Mammary epithelial cell (primary cell): ENCODE results near the gene HCFC1R1.

ENCODE experiments used
- EZH2 ChIP-seq: IDR thresholded peaks from 2 replicates; pipeline ENCODE4 v1.6.1; 2012; ENCODE audit warnings: low read length, inconsistent platforms, borderline replicate concordance
- TF ChIP-seq, protein P1 (sequence below), 2 donors: IDR thresholded peaks in 1 of 2; conservative IDR thresholded peaks in 1 of 2; 2 replicates each; pipeline ENCODE4 v1.5.1; 2011 to 2012; ENCODE audit warnings: inconsistent platforms in 2 of 2, low read length in 2 of 2, mild to moderate bottlenecking in 2 of 2, control low read depth in 1 of 2, low read depth in 1 of 2; ENCODE audit not compliant: insufficient read depth in 1 of 2; ENCODE audit errors: extremely low read depth in 1 of 2

DNA sequence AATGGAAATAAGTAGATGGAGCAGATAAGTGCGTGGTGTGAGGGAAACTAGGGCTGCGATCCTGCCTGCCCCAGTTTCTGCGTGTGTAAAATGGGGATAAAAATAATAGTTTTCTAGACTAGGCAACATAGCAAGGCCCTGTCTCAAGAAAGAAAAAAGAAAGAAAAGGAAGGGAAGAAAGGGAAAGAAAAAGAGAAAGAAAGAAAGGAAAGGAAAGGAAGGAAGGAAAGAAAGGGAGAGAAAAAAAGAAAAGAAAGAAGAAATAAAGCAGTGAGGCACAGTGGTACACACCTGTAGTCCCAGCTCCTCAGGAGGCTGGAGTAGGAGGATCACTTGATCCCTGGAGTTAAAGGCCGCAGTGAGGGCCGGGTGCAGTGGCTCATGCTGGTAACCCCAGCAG is 41.3 kb downstream of the HCFC1R1 start:
- no peak for TF ChIP-seq EZH2
- TF ChIP-seq, protein P1, sequence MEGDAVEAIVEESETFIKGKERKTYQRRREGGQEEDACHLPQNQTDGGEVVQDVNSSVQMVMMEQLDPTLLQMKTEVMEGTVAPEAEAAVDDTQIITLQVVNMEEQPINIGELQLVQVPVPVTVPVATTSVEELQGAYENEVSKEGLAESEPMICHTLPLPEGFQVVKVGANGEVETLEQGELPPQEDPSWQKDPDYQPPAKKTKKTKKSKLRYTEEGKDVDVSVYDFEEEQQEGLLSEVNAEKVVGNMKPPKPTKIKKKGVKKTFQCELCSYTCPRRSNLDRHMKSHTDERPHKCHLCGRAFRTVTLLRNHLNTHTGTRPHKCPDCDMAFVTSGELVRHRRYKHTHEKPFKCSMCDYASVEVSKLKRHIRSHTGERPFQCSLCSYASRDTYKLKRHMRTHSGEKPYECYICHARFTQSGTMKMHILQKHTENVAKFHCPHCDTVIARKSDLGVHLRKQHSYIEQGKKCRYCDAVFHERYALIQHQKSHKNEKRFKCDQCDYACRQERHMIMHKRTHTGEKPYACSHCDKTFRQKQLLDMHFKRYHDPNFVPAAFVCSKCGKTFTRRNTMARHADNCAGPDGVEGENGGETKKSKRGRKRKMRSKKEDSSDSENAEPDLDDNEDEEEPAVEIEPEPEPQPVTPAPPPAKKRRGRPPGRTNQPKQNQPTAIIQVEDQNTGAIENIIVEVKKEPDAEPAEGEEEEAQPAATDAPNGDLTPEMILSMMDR (conservative IDR thresholded peaks at IDR 0.05 in 1 of 2, IDR thresholded peaks at IDR 0.05 in 1 of 2; ENCODE audit: extremely low read depth in 1 of 2, insufficient read depth in 1 of 2, low read depth in 1 of 2, low read length in 2 of 2) = no peak
